Chondrocyte (in vitro differentiated cells): ENCODE results near the gene TUBB4B. TPM values are rescaled to one million over a fixed set of nuclear protein-coding genes. Genes with fewer than 3 reads are reported as not detected.

ENCODE experiments used
- DNase-seq: peaks from one replicate; pipeline ENCODE4 v3.0.0; 2021; ENCODE audit warnings: mixed read lengths, low spot score
- H3K27ac Mint-ChIP-seq: one replicate; pipeline ENCODE4 v1.8.0; 2021; ENCODE audit warnings: mild to moderate bottlenecking, moderate library complexity, mixed read lengths; ENCODE audit not compliant: unreplicated experiment
- H3K27me3 Mint-ChIP-seq: 2 replicates; pipeline ENCODE4 v1.8.0; 2021; ENCODE audit warnings: low read depth, mixed read lengths
- H3K36me3 Mint-ChIP-seq: 2 replicates; pipeline ENCODE4 v1.8.0; 2021; ENCODE audit warnings: low read depth, mixed read lengths
- H3K4me1 Mint-ChIP-seq: 2 replicates; pipeline ENCODE4 v1.8.0; 2021; ENCODE audit warnings: low read depth, mild to moderate bottlenecking, mixed read lengths
- H3K4me3 Mint-ChIP-seq: one replicate; pipeline ENCODE4 v1.8.0; 2021; ENCODE audit warnings: mild to moderate bottlenecking, moderate library complexity, mixed read lengths; ENCODE audit not compliant: unreplicated experiment
- H3K9me3 Mint-ChIP-seq: 2 replicates; pipeline ENCODE4 v1.8.0; 2021; ENCODE audit warnings: low read depth, mixed read lengths
- CTCF ChIP-seq: fragments of 200-600 bp; sonication (generic); IDR thresholded peaks from 2 replicates; pipeline ENCODE4 v1.5.0; 2021; ENCODE audit warnings: antibody characterized with exemption, mild to moderate bottlenecking, moderate library complexity
- long read RNA-seq: library from polyadenylated mRNA; stranded (forward); transcript quantifications from one replicate; pipeline ENCODE4 v2.0.0, GENCODE V29; 2021
- total RNA-seq: library from RNA; stranded (reverse); gene quantifications from 3 replicates; pipeline ENCODE4 v1.2.1, GENCODE V29; 2021

TUBB4B gene
- total RNA-seq, result 117 to 155 TPM (median 121 TPM) in 3 replicates
- long read RNA-seq, transcript TUBB4B-201 (4 exons, 1,637 nt), result major isoform, 157 of 249 reads
- long read RNA-seq, partial matches to known transcripts, result 92 of 249 reads
- long read RNA-seq, other reads (novel, unspliced or antisense), result 0 of 249 reads

- no peak for TF ChIP-seq CTCF
- peaks cover 10% of the 10 kb centered on the region for H3K36me3 Mint-ChIP-seq
- H3K9me3 Mint-ChIP-seq, result no peaks in the 10 kb centered on the region
- no peaks in the 10 kb centered on the region for H3K27me3 Mint-ChIP-seq
- H3K27ac Mint-ChIP-seq, result peak within 1 kb of the TSS; percentile 89
- DNase-seq, result peak; percentile 99
- H3K4me3 Mint-ChIP-seq, result peak within 1 kb of the TSS; percentile 78
- peaks cover 30% of the 10 kb centered on the region for H3K4me1 Mint-ChIP-seq
Measured at GRCh38 chr9:137240841-137241489, at the start of gene TUBB4B. Gene TUBB4B, plus strand, starts transcription at chr9:137241287. Its CDS starts 74 bp downstream, at chr9:137241361.

GRCh38 chr9:137191691-137192447, 49.2 kb upstream of the TUBB4B start:
- no peak for TF ChIP-seq CTCF
- no peaks in the 10 kb centered on the region for H3K27me3 Mint-ChIP-seq
- H3K9me3 Mint-ChIP-seq, result no peaks in the 10 kb centered on the region
- no peak overlapping the region for H3K4me3 Mint-ChIP-seq
- H3K36me3 Mint-ChIP-seq, result peaks cover 3% of the 10 kb centered on the region
- no peak for DNase-seq
- peaks cover 35% of the 10 kb centered on the region for H3K4me1 Mint-ChIP-seq
- no peak overlapping the region for H3K27ac Mint-ChIP-seq

GRCh38 chr9:137192448-137192780, 48.7 kb upstream of the TUBB4B start:
- no peak for TF ChIP-seq CTCF

GRCh38 chr9:137192859-137193258, 48.2 kb upstream of the TUBB4B start:
- Mint-ChIP-seq H3K27ac (no peak overlapping the region), H3K4me3 (no peak overlapping the region)

More at GRCh38 chr9:137192448-137192780, 48.7 kb upstream of the TUBB4B start:
- Mint-ChIP-seq H3K4me1 (peaks cover 34% of the 10 kb centered on the region), H3K27ac (no peak overlapping the region), H3K4me3 (no peak overlapping the region), H3K36me3 (peaks cover 3% of the 10 kb centered on the region), H3K27me3 (no peaks in the 10 kb centered on the region), H3K9me3 (no peaks in the 10 kb centered on the region)
- DNase-seq, result no peak

More at GRCh38 chr9:137192859-137193258, 48.2 kb upstream of the TUBB4B start:
- DNase-seq, result no peak
- TF ChIP-seq CTCF, result no peak
- Mint-ChIP-seq H3K9me3 (no peaks in the 10 kb centered on the region), H3K4me1 (peaks cover 33% of the 10 kb centered on the region), H3K27me3 (no peaks in the 10 kb centered on the region), H3K36me3 (peaks cover 3% of the 10 kb centered on the region)
